ENCODE measurements around the gene RAPGEF2. TPM values are rescaled to one million over a fixed set of nuclear protein-coding genes. Genes with fewer than 3 reads are reported as not detected.

The RAPGEF2 gene
- total RNA-seq, 2 donors from 2014 or later = 22.8 to 40.0 TPM

DNA sequence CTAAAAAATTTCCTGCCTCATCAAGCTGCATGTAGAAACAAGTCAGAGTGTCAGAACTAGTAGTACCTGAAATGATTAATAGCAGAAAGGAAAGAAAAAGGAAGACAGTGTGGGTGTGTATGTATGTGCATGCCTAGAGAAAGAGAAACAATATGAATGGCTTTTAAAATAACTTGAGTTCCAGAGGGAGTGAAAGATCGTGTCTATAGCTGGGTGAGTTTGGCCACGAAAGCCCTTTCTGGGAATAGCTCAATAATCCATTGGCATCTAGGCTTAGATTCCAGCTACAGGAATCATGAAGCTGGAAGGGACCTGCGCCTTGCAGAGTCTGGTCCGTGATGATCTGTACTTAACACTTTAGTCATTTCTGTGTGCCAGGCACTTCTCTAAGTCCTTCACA, 195.6 kb downstream of the RAPGEF2 start:
- Histone ChIP-seq H3K9ac (ENCODE audit: low read depth in 2 of 2, low read length in 2 of 2) (no peak overlapping the region), H3K4me1 (no peaks in the 10 kb centered on the region), H3K4me3 (no peak overlapping the region), H3K36me3 (no peaks in the 10 kb centered on the region), H3K9me3 (no peaks in the 10 kb centered on the region), H3K27me3 (no peaks in the 10 kb centered on the region), H3K27ac (no peak overlapping the region)
- TF ChIP-seq, protein P1, sequence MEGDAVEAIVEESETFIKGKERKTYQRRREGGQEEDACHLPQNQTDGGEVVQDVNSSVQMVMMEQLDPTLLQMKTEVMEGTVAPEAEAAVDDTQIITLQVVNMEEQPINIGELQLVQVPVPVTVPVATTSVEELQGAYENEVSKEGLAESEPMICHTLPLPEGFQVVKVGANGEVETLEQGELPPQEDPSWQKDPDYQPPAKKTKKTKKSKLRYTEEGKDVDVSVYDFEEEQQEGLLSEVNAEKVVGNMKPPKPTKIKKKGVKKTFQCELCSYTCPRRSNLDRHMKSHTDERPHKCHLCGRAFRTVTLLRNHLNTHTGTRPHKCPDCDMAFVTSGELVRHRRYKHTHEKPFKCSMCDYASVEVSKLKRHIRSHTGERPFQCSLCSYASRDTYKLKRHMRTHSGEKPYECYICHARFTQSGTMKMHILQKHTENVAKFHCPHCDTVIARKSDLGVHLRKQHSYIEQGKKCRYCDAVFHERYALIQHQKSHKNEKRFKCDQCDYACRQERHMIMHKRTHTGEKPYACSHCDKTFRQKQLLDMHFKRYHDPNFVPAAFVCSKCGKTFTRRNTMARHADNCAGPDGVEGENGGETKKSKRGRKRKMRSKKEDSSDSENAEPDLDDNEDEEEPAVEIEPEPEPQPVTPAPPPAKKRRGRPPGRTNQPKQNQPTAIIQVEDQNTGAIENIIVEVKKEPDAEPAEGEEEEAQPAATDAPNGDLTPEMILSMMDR (IDR thresholded peaks at IDR 0.05) = no peak
- intact Hi-C loops (cut with DNase I) = no loop called here
- DNase-seq = no peak

DNA sequence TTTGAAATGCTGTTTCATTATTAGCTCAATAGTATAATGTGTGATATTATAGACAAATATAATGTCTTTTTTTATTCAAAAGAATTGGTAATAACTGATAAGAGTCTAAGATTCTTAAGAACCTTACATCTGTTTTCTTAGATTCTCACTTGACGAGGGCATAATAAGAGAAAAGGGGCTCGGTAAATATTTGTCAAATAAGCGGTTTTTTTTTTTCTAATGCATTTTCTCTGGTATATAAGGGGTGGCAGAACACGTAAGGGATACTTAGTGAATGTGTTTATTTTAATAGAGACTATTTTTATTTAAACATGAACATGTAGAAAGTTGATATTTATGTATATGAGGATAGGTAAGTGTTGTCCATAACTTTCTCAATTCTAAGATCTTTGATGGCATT, 200.6 kb downstream of the RAPGEF2 start:
- no peaks in the 10 kb centered on the region for H3K9me3 ChIP-seq
- TF ChIP-seq, protein P1 (IDR thresholded peaks at IDR 0.05) = no peak
- H3K36me3 ChIP-seq = no peaks in the 10 kb centered on the region
- no peak overlapping the region for H3K4me3 ChIP-seq
- H3K27me3 ChIP-seq = no peaks in the 10 kb centered on the region
- no peak for DNase-seq
- H3K4me1 ChIP-seq = no peaks in the 10 kb centered on the region
- H3K9ac ChIP-seq (ENCODE audit: low read depth in 2 of 2, low read length in 2 of 2) = no peak overlapping the region
- intact Hi-C loops (cut with DNase I) = no loop called here
- no peak overlapping the region for H3K27ac ChIP-seq

DNA sequence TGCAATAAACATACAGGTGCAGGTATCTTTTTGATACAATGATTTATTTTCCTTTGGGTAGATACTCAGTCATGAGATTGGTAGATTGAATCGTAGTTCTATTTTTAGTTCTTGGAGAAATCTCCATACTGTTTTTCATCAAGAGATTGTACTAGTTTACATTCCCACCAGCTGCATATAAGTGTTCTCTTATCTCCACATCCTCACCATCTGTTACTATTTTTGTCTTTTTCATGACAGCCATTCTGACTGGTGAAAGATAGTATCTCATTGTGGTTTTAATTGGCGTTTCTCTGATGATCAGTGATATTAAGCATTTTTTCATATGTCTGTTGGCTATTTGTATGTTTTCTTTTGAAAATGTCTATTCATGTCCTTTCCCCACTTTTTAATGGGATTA, 202.2 kb downstream of the RAPGEF2 start:
- H3K4me1 ChIP-seq = no peaks in the 10 kb centered on the region
- H3K27me3 ChIP-seq = no peaks in the 10 kb centered on the region
- no peak overlapping the region for H3K27ac ChIP-seq
- H3K9me3 ChIP-seq = no peaks in the 10 kb centered on the region
- H3K9ac ChIP-seq (ENCODE audit: low read depth in 2 of 2, low read length in 2 of 2) = no peak overlapping the region
- TF ChIP-seq, protein P1 (IDR thresholded peaks at IDR 0.05) = no peak
- no peak overlapping the region for H3K4me3 ChIP-seq
- H3K36me3 ChIP-seq = no peaks in the 10 kb centered on the region
- DNase-seq = no peak
- intact Hi-C loops (cut with DNase I) = no loop called here

DNA sequence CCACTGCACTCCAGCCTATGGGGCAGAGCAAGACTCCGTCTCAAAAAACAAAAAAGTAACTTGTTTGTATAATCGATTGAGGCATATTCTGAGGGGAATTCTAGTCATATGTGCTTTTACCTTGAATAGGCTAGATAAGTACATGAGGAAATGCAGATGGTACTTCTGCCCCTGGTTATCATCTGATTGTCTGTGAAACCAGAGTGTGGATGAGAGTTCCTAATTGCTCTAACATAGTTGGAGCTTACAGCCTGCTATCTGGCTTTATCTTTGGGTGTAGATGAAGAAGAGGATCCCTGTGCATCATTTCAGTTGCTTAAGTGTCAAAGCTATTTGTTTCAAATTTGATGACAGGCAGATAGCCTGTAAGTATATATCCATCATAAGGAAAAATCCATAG, 205.1 kb downstream of the RAPGEF2 start:
- Histone ChIP-seq H3K9me3 (no peaks in the 10 kb centered on the region), H3K27me3 (no peaks in the 10 kb centered on the region), H3K27ac (no peak overlapping the region), H3K9ac (ENCODE audit: low read depth in 2 of 2, low read length in 2 of 2) (no peak overlapping the region), H3K36me3 (no peaks in the 10 kb centered on the region), H3K4me1 (no peaks in the 10 kb centered on the region), H3K4me3 (no peak overlapping the region)
- intact Hi-C loops (cut with DNase I) = no loop called here
- no peak for DNase-seq
- TF ChIP-seq, protein P1 (IDR thresholded peaks at IDR 0.05) = no peak

DNA sequence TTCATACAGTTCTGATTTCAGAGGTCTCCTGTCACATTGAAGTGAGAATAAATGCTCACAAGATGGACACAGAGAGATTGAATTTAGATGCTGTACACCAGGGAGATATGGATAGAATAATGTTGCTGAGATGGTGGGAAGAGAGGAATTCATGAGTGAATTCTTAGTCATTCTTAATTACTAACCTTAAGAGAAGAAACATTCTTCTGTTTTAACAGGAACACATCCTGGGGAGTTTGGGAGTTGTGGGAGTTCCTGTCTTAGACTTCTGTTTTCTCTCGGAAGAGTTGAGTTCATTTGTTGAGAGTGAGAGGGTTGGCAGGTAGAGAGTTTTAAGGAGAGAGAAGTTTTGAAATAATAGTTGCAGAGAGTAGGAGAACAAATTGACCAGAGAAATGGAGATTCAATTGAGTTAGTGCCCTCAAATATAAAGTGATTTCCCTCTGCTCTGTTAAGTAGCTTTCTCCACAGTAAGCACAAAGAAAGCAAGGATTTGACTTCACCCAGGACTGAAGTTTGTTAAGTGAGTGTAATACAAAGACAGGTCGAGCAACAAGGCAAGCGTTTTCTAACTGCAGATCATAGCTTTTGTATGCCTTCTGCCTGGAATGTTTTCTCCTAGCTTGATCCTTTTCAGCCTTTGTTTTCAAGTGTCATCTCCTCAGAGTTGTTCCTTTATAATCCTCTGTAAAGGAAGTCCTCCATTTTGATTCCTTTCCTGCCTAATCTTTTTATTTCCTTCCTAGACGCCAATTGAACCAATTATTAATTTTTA, 205.9 kb downstream of the RAPGEF2 start:
- Histone ChIP-seq H3K36me3 (no peaks in the 10 kb centered on the region), H3K27ac (no peak overlapping the region), H3K4me1 (no peaks in the 10 kb centered on the region), H3K9ac (ENCODE audit: low read depth in 2 of 2, low read length in 2 of 2) (no peak overlapping the region), H3K27me3 (no peaks in the 10 kb centered on the region), H3K4me3 (no peak overlapping the region), H3K9me3 (no peaks in the 10 kb centered on the region)
- DNase-seq = no peak
- intact Hi-C loops (cut with DNase I) = no loop called here
- TF ChIP-seq, protein P1 (IDR thresholded peaks at IDR 0.05) = no peak

All from colonic mucosa (tissue), 4 donors.